HG03521 (cell line): ENCODE measurements around the gene C2CD3.

Experiments
- ATAC-seq: cut with Tn5 transposase; IDR thresholded peaks from one replicate; pipeline ENCODE4 v1.9.1; 2021; ENCODE audit warnings: mild to moderate bottlenecking, moderate library complexity; ENCODE audit not compliant: unreplicated experiment

Gene C2CD3

GRCh38 chr11:74022546-74022945 lies 148.3 kb downstream of the C2CD3 start:
- ATAC-seq: no peak

GRCh38 chr11:74021998-74022397 lies 148.8 kb downstream of the C2CD3 start:
- ATAC-seq: no peak

DNA sequence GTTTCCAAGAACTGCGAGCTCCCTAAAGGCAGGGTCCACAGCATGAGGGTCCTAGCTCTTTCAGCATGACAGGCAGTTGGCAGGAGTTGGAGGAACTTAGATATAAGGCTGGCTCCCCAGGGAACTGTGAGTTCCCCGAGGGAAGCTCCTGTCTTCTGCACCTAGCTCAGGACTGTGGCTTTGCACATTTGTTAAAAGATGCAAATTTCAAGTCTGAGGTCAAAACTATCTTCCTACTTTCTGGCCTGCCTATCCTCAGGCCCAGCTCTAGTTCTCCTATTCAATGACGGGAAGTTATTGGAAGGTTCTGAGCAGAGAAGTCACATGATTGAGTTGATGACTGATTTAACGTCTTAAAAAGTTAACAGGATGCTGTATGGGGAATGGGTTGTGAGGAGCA lies 150.3 kb downstream of the C2CD3 start:
- ATAC-seq: no peak

- ATAC-seq: no peak
Observed at GRCh38 chr11:74019860-74020259, 150.9 kb downstream of the C2CD3 start.

- ATAC-seq: no peak
Observed at GRCh38 chr11:74019104-74019738, 151.6 kb downstream of the C2CD3 start.

- no peak for ATAC-seq
Observed at GRCh38 chr11:74018331-74019005, 152.3 kb downstream of the C2CD3 start.

DNA sequence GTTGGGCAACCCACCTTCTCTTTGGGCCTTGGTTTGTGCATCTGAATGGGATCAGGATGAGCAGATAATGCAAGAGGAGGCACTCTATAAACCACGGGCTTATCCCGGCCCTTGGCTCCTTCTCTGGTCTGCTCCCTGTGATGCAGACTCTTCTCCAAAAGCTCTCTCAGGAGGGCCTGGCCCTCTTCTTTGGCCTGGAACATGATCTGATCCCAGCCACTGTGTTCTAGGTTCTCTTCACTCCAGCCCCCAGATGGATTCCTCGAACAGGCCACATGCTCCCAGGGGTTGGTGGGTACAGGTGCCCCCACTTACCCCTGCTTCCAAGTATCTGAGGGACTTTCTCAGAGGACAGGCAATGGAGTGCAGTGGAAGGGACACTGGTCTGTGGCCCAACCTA lies 153.2 kb downstream of the C2CD3 start:
- ATAC-seq: no peak

- ATAC-seq: no peak
Observed at GRCh38 chr11:74015919-74016684, 154.7 kb downstream of the C2CD3 start.

DNA sequence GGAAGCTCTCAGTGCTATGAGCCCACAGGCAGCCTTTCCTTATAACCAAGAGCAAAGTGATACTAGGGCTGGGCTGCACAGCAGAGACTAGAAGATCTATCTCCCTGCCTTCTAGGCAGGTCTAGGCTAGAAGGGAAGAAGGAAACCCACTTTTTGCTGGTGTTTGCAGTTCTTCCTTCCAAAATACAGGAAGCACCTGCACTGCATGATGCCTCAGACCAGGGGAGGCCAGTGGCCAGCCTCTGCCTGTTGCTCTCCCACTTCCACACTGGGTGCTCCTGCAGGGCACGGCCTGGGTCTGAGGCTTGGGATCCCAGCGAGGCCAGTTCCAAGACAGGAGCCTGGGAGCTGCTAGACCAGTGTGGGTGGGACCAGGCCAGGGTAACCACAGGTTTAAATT lies 155.9 kb downstream of the C2CD3 start:
- ATAC-seq: no peak

DNA sequence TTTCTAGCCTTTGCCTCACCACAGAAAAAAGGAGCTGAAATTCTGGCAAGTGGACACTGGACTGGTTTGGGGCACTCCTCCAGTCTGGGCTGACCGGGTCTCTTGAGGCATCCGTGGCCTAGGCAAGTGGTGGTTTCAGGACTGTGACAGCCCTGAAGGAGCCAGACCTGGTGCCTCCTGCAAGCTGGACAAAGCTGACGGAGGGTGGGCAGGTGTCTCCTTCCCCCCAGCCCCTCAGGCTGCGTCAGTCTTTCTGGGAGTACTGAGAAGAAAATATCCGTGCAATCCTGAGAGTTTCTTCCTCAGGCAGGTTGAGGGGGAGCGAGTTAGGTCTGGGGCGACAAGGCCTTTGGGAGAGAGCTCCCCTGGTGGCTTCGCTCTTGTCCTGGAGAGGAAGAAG lies 157.7 kb downstream of the C2CD3 start:
- no peak for ATAC-seq

- no peak for ATAC-seq
Observed at GRCh38 chr11:74012074-74012809, 158.6 kb downstream of the C2CD3 start.

DNA sequence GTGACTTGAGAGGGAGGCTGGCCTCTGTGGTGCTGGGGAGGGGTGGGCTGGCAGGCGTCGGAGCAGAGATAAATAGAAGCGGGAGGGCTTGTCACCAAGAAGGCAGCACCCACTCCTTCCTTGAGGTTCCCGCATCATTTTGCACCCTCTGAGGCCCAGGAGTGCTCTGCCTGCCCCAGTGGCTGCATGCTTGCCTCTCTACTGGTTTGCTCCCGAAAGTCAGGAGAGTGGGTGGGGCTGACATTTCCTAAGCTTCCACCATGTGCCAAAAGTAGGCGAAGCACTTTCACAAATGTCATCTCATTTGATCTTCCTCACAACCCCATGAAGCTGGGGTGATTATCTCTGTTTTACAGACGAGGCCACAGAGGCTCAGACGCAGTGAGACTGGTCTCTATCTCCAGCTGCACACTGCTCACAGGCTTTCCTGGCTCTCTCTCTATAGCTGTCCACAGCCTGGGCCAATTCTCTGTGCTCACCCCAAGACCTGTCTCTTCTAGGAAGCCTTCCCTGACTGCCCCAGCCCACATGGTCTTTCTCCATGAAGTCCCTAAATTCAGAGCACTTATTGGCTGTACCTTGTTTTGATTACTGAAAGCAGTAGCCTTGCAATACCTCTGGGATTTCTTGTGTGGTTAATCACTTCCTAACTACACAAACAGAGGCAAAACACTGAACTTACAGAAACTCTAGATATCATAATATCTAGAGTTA lies 159.3 kb downstream of the C2CD3 start:
- peak; percentile 68 for ATAC-seq

- ATAC-seq: no peak
Observed at GRCh38 chr11:74010306-74011300, 160.2 kb downstream of the C2CD3 start.

GRCh38 chr11:74009675-74010305 lies 161.0 kb downstream of the C2CD3 start:
- no peak for ATAC-seq

GRCh38 chr11:74009230-74009547 lies 161.6 kb downstream of the C2CD3 start:
- ATAC-seq: no peak

DNA sequence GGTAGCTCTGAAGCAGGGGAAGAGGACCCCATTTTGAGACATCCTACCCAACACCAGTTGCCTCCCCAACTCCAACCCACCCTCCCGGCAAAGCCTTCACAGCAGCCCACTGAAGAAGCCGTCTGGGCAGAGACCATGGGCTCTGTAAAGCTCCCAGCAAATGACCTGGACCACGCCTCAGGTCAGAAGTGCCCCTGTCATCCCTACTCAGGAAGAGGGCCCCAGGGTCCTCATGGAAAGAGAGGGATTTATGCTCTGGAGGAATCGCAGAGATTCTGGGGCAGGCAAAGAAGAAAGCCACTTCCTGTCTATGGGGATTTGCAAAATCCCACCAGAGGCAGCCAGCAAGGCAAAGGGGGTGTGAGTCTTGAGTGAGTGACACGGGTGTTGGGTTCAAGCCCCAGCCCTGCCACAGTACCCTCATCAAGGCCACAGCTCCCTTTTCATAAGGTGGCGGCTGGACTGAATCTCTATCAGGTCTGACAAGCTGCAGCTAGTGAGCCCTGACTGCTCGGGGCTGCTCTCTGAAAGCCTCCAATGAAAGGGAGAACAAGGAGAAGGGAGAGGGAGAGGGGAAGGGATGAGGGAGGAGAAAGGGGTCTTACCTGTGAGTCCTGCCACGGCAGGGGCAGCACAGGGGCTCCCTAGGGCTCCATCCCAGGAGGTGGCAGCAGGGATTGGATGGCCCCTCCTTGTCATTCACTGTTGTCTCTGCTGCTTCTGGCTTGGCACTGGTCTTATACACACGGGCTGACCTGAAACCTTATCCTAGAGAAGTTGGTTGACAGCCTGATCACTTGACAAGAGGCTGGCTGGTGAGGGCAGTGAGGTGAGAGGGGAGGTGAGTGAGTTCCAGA lies 162.2 kb downstream of the C2CD3 start, which contains the start of gene UCP3:
UCP3 (minus strand) TSS at position 713 of the 857 bp plus-strand sequence. CDS start 2,043 bp downstream, outside the sequence.
- no peak for ATAC-seq

- ATAC-seq: no peak
Observed at GRCh38 chr11:74007691-74008372, 163.0 kb downstream of the C2CD3 start.
